Measurements from ENCODE around the gene RBM6.

The RBM6 gene

GRCh38 chr3:50126287-50127211 lies 186.6 kb downstream of the RBM6 start:
- DNase-seq (ENCODE audit: low read depth), result no peak
